ENCODE measurements around the gene INPP5E. TPM values are rescaled to one million over a fixed set of nuclear protein-coding genes. Genes with fewer than 3 reads are reported as not detected.

Gene INPP5E
- total RNA-seq, 1 donor from 2014 or later = 24.0 TPM

- H3K9me3 Mint-ChIP-seq = no peaks in the 10 kb centered on the region
- no peaks in the 10 kb centered on the region for H3K27me3 Mint-ChIP-seq
- no peak for DNase-seq (ENCODE audit: extremely low spot score, unreplicated experiment)
- no peak overlapping the region for H3K4me3 Mint-ChIP-seq
- no peak overlapping the region for H3K27ac Mint-ChIP-seq
- TF ChIP-seq CTCF (conservative IDR thresholded peaks at IDR 0.05) = no peak
- no peaks in the 10 kb centered on the region for H3K4me1 Mint-ChIP-seq (ENCODE audit: unreplicated experiment)
- H3K36me3 Mint-ChIP-seq = peaks cover 7% of the 10 kb centered on the region
Measured at GRCh38 chr9:136470792-136471469, 31.3 kb upstream of the INPP5E start.

- Mint-ChIP-seq H3K4me3 (no peak overlapping the region), H3K27ac (no peak overlapping the region), H3K36me3 (peaks cover 7% of the 10 kb centered on the region), H3K27me3 (no peaks in the 10 kb centered on the region), H3K4me1 (ENCODE audit: unreplicated experiment) (no peaks in the 10 kb centered on the region), H3K9me3 (no peaks in the 10 kb centered on the region)
- TF ChIP-seq CTCF (conservative IDR thresholded peaks at IDR 0.05) = no peak
- no peak for DNase-seq (ENCODE audit: extremely low spot score, unreplicated experiment)
Measured at GRCh38 chr9:136470356-136470755, 30.7 kb upstream of the INPP5E start.

- H3K4me3 Mint-ChIP-seq = no peak overlapping the region
- H3K36me3 Mint-ChIP-seq = peaks cover 15% of the 10 kb centered on the region
- no peak overlapping the region for H3K27ac Mint-ChIP-seq
- TF ChIP-seq CTCF (conservative IDR thresholded peaks at IDR 0.05) = no peak
- H3K27me3 Mint-ChIP-seq = no peaks in the 10 kb centered on the region
- no peak for DNase-seq (ENCODE audit: extremely low spot score, unreplicated experiment)
- H3K9me3 Mint-ChIP-seq = no peaks in the 10 kb centered on the region
- H3K4me1 Mint-ChIP-seq (ENCODE audit: unreplicated experiment) = no peaks in the 10 kb centered on the region
Measured at GRCh38 chr9:136467766-136468165, 28.1 kb upstream of the INPP5E start.

- Mint-ChIP-seq H3K27ac (no peak overlapping the region), H3K36me3 (peaks cover 15% of the 10 kb centered on the region)
Measured at GRCh38 chr9:136466155-136466541, 26.5 kb upstream of the INPP5E start.

GRCh38 chr9:136465500-136466154 lies 26.0 kb upstream of the INPP5E start:
- TF ChIP-seq CTCF (conservative IDR thresholded peaks at IDR 0.05) = no peak
- no peak overlapping the region for H3K27ac Mint-ChIP-seq
- no peaks in the 10 kb centered on the region for H3K9me3 Mint-ChIP-seq

More at GRCh38 chr9:136466155-136466541, 26.5 kb upstream of the INPP5E start:
- H3K9me3 Mint-ChIP-seq = no peaks in the 10 kb centered on the region
- H3K27me3 Mint-ChIP-seq = no peaks in the 10 kb centered on the region
- no peak for TF ChIP-seq CTCF (conservative IDR thresholded peaks at IDR 0.05)
- H3K4me3 Mint-ChIP-seq = no peak overlapping the region
- no peak for DNase-seq (ENCODE audit: extremely low spot score, unreplicated experiment)
- no peaks in the 10 kb centered on the region for H3K4me1 Mint-ChIP-seq (ENCODE audit: unreplicated experiment)

More at GRCh38 chr9:136465500-136466154, 26.0 kb upstream of the INPP5E start:
- H3K27me3 Mint-ChIP-seq = no peaks in the 10 kb centered on the region
- peaks cover 15% of the 10 kb centered on the region for H3K36me3 Mint-ChIP-seq
- H3K4me3 Mint-ChIP-seq = no peak overlapping the region
- no peak for DNase-seq (ENCODE audit: extremely low spot score, unreplicated experiment)
- H3K4me1 Mint-ChIP-seq (ENCODE audit: unreplicated experiment) = no peaks in the 10 kb centered on the region

Data from type B pancreatic cell (in vitro differentiated cells).